GM19438 (cell line): ENCODE data around the gene SHISA7.
"Not testable (repeated sequence)": the region's sequence is repeated elsewhere in the genome, so short reads cannot be mapped to it uniquely, and the experiment has no call there.

Source experiments
- ATAC-seq: cut with Tn5 transposase; IDR thresholded peaks from one replicate; pipeline ENCODE4 v1.9.1; 2021; ENCODE audit warnings: low read depth; ENCODE audit not compliant: unreplicated experiment

SHISA7 gene

DNA sequence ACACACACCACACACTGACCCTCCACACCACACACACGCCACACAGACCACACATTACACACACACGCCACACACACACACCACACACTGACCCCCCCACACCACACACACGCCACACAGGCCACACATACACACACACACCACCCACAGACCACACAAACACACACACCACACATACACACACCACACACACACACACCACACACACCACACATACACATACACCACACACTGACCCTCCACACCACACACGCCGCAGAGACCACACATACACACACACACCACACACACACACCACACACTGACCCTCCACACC lies 5.0 kb upstream of the SHISA7 start:
- not testable (repeated sequence) for ATAC-seq

DNA sequence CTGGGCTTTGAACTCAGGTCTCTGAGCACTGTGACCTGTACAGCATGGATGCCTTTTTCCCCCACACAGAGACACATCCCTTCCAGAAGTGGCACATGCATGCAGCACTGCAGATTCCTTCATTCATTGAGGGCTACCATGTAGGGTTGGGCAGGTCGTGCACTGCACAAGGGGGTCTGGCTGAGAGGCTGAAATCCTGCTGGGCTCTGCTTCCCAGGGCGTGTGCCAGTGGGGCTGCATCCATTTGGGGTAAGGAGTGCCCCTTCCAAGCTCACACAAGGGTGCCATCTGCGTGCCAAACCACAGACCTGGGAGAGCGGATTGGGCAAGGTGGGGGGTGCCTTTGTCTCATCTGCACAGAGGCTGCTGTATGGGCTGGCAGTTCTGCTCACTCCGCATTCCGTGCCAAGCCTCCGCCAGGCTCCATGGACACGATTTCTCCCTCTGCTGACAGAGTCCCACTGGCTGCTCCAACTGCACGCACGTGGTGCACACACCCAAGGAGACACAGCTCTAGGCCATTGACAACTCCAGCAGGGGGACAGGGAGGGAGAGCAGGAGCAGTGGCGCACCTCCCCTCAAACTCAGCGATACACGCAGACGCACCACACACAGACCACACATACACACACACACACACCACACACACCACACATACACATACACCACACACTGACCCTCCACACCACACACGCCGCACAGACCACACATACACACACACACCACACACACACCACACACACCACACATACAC lies 4.5 kb upstream of the SHISA7 start:
- no peak for ATAC-seq

- ATAC-seq: no peak
These were observed 3.0 kb upstream of the SHISA7 start for GRCh38 chr19:55446060-55446459.

DNA sequence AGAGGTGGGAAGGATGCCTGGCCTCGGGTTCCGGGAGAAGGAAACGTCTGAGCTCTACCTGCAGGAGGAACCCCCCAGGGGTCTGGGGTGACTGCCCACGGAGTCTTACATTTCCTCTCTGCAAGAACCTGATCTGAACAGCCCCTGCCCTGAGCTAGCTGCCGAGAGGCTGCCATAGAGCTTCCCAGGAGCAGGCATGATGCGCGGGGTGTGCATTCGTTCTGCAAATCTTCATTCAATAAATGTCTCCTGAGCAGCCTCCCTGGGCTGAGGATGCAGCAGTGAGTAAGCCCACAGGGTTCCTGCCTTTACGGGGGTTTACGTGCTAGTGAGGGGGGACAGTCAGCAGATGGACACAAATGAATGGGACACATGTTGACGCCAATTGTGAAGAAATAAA lies 1.5 kb upstream of the SHISA7 start:
- ATAC-seq: no peak

DNA sequence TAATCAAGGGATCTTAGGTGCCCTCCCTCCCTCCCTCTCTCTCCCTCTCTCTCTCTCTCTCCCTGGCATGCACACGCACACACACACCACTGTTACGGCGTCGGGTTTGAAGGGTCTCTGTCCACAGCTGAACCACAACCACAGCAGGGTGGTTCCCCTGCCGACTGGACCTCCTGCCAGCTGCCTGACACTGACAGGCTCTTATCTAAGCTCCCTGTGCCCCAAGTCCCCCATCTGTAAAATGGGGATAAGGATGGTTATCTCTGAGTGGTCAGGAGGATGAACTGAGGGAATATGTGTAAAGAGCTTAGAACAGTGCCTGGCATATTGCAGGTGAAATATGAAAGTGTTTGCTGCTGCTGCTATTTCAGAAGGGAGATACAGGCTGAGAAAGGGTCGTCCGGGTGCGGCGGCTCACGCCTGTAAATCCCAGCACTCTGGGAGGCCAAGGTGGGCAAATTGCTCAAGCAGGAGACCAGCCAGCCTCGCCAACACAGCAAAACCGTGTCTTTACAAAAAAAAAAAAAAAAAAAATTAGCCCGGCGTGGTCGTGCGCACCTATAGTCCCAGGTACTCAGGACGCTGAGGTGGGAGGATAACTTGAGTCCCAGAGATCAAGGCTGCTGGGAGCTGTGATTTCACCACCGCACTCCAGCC lies 852 bp upstream of the SHISA7 start:
- ATAC-seq: no peak

- ATAC-seq: no peak
These were observed 633 bp downstream of the SHISA7 start for GRCh38 chr19:55442372-55442961.

GRCh38 chr19:55441692-55442321 lies 1.3 kb downstream of the SHISA7 start:
- ATAC-seq: no peak

DNA sequence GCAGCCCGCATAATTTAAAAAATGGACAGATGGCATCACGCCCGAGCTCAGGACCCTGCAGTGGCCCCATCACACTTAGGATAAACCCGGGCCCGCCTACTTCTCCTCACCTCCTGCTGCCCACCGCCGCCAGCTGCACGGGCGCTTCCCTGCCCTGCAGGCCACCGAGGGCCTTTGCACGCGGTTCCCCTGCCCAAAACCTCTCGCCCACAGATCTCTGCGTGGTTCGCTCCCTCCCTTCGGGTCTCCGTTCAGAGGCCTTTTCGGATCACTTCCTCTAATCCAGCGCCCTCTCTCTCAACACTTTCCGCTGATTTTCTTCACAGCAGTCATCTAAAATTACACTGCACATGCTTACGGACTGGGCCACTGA lies 1.8 kb downstream of the SHISA7 start:
- ATAC-seq: no peak

DNA sequence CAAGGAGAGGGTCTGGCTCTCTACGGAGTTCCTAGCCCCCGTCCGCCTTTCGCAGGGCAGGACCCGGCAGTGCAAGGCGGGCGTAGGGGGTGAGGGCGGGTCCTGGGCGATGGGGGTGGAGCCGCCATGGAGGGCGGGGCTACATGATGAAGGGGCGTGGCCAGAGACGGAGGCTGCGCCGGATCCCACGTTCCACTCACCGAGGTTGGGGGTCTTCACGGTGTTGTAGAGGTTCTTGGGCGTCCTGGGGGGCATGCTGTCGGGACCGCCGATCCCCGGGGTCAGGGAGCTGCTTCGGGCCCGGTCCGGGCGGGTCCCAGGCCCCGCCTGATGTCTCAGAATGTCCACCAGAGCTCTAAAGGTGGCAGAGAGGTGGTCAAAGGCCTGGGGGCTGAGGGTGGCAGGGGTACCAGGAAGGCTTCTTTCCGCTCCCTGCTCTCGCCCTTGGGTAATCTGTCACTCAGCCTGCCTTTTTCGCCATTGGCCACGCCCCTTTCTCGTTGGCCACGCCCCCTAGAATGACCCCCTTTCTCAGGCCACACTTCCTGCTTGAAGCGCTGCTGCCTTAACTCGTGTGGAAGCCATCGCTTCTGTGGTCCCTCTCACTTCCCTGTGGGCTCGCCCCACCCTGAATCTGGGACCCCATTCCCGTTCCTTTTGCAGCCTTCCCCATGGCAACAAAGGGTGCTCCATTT lies 2.5 kb downstream of the SHISA7 start:
- ATAC-seq: no peak

DNA sequence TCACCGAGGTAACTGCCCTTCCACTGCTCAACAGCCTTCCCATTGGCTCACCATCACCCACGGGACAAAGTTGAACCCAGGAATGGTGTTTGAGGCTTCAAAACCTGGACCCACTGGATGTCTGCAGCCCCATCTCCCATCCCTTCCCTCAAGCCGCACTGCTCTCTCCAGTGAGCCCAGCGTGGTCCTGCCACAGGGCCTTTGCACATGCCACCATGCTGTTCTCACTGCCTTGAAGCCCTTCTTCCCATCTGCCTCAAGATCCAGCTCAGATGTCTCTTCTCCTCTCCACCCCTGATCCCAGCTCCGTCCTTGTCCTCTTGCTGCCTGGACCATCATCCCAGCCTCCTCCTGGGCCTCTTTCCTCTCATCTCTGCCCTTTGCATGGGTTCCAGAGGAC lies 4.0 kb downstream of the SHISA7 start:
- ATAC-seq: no peak

DNA sequence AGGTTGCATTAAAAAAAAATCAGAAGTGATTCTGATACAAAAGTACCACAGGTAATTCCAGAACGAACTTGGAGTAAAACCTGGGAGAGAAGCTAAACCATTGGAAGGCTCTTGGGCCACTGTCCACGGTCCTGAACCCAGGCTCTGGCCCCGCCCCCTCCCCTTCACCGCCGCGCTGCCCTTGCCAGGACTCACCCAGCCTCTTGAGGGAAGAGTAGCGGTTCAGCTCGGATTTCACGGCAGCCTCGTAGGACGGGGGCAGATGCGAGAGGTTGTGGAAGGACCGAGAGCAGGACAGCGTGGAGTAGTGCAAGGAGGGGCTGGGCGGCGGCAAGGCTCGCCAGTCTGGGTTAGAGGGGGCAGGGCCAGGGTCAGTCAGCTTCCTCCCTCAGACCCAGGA lies 5.7 kb downstream of the SHISA7 start:
- ATAC-seq: no peak

DNA sequence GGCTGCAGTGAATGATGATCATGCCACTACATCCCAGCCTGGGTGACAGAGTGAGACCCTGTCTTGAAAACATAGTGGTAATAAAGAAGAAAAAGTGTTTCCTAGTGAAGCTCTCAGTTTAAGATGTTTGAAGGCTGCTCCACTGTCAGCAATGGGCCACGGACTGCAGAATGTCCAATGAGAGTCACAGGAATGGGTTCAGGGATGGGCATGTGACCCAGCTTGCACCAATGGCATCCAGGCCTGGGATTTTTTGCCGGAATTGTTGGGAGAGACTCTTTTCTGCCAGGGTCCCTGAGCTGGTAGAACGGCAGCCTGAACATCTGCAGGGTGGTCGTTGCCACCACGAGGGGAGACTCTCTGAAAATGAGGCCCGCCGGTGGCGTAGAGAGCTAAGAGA lies 6.3 kb downstream of the SHISA7 start:
- ATAC-seq: no peak

DNA sequence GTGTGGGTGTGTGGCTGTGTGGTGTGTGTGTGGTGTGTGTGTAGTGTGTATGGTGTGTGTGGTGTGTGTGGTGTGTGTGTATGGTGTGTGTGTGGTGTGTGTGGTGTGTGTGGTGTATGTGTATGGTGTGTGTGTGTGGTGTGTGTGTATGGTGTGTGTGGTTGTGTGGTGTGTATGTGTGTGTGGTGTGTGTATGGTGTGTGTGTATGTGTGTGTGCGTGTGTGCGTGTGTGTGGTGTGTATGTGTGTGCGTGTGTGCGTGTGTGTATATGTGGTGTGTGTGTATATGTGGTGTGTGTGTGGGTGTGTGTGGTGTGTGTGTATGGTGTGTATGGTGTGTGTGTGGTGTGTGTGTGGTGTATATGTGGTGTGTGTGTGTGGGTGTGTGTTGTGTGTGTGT lies 8.1 kb downstream of the SHISA7 start:
- ATAC-seq: no peak

GRCh38 chr19:55434356-55434919 lies 8.7 kb downstream of the SHISA7 start:
- no peak for ATAC-seq

DNA sequence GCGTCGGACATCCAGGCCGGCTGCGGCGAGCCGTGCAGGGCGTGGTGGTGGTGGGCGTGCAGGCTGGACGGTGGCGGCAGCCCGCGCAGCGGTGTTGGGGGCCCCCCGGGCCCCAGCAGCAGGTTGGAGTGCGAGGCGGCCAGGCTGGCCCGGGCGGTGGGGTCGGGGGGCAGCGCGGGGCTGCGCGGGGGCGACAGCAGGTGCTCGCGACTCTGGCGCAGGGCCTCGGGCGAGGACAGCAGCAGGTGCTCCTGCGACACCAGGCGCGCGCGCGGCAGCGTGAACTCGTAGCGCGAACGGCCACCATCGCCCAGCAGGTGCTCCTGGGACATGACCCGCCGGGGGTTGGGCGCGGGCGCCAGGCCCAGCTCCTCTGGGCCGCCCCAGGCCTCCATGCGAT lies 9.8 kb downstream of the SHISA7 start:
- ATAC-seq: no peak

DNA sequence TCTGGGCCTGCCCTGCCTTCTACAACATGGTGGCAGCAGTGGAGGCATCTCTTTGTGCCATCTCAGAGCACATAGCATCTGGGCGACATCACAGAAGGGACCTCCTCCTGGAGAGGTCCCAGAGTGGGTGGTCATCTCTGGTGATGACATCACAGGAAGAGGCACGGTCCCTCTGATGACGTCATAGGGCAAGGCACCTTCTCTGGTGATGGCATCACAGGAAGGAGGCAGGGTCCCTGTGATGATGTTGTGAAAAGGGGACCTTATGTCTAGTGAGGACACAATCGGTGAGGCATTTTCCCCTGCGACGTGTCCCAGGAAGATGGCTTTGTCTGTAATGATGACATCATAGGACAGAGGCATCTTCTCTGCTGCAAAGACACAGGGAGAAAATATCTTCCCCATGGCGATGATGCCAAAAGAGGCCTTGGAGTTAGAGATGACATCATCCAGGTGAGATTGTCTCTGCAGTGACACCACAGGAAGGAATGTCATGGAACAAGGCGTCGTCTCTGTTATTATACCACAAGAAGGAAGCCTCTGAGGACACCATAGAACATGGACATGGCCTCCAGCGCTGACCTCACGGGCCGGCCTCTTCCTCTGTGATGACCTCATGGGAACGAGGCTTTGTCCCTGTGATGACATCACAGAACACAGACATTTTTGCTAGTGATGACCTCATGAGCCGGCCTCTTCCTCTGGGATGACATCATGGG lies 10.7 kb downstream of the SHISA7 start:
- ATAC-seq: no peak

- no peak for ATAC-seq
These were observed 11.9 kb downstream of the SHISA7 start for GRCh38 chr19:55431183-55431582.

- ATAC-seq: no peak
These were observed 17.1 kb downstream of the SHISA7 start for GRCh38 chr19:55426042-55426441.

- ATAC-seq: no peak
These were observed 18.6 kb downstream of the SHISA7 start for GRCh38 chr19:55424518-55424917.
